HepG2 (cell line): ENCODE measurements around the gene DQX1. TPM values are rescaled to one million over a fixed set of nuclear protein-coding genes. Genes with fewer than 3 reads are reported as not detected.

Experiments used
- FOXC1 ChIP-seq: sonication (generic); formaldehyde crosslinking; IDR thresholded peaks from 2 replicates; pipeline ENCODE4 v1.8.0; 2022; ENCODE audit warnings: mild to moderate bottlenecking, missing genetic modification reagents, borderline replicate concordance
- HNF4A ChIP-seq: sonication (generic); formaldehyde crosslinking; IDR thresholded peaks from 2 replicates; pipeline ENCODE4 v1.4.0; 2020; ENCODE audit warnings: missing genetic modification reagents
- HNRNPLL ChIP-seq: fragments of 200-400 bp; formaldehyde crosslinking; IDR thresholded peaks from 2 replicates; pipeline ENCODE4 v1.6.1; 2017; ENCODE audit warnings: mild to moderate bottlenecking, low read depth, low read length; ENCODE audit not compliant: poor library complexity, severe bottlenecking
- IKZF1 ChIP-seq: fragments of 450-650 bp; IDR thresholded peaks from 2 replicates; pipeline ENCODE4 v1.7.1; 2016
- KDM1A ChIP-seq: IDR thresholded peaks from 2 replicates; pipeline ENCODE4 v1.6.1; 2016; ENCODE audit warnings: missing compliant biosample characterization
- KLF12 ChIP-seq: sonication (generic); formaldehyde crosslinking; IDR thresholded peaks from 2 replicates; pipeline ENCODE4 v1.4.0; 2020; ENCODE audit warnings: missing genetic modification reagents, borderline replicate concordance
- MEF2D ChIP-seq: sonication (generic); formaldehyde crosslinking; IDR thresholded peaks from 2 replicates; pipeline ENCODE4 v1.5.1; 2020; ENCODE audit warnings: mild to moderate bottlenecking, missing genetic modification reagents
- MEIS1 ChIP-seq: sonication (generic); formaldehyde crosslinking; IDR thresholded peaks from 2 replicates; pipeline ENCODE4 v1.9.0; 2021; ENCODE audit warnings: mild to moderate bottlenecking, missing genetic modification reagents, moderate library complexity, borderline replicate concordance
- MTA3 ChIP-seq: sonication (generic); formaldehyde crosslinking; IDR thresholded peaks from 2 replicates; pipeline ENCODE4 v1.4.0; 2020; ENCODE audit warnings: missing genetic modification reagents
- NFIB ChIP-seq: sonication (generic); formaldehyde crosslinking; IDR thresholded peaks from 2 replicates; pipeline ENCODE4 v1.9.0; 2021; ENCODE audit warnings: missing genetic modification reagents, mild to moderate bottlenecking, borderline replicate concordance
- NR2F2 ChIP-seq: IDR thresholded peaks from 2 replicates; pipeline ENCODE4 v1.6.1; 2012; ENCODE audit warnings: low read depth, inconsistent platforms, borderline replicate concordance
- PLRG1 ChIP-seq: fragments of 450-650 bp; conservative IDR thresholded peaks from 2 replicates; pipeline ENCODE4 v1.6.1; 2016
- SNAPC5 ChIP-seq: sonication (generic); formaldehyde crosslinking; IDR thresholded peaks from 2 replicates; pipeline ENCODE4 v1.8.1; 2023; ENCODE audit warnings: mild to moderate bottlenecking, missing genetic modification reagents, borderline replicate concordance
- ZFAT ChIP-seq: sonication (generic); formaldehyde crosslinking; conservative IDR thresholded peaks from 2 replicates; pipeline ENCODE4 v1.8.1; 2023; ENCODE audit warnings: missing genetic modification reagents, inconsistent platforms
- ZNF331 ChIP-seq: sonication (generic); formaldehyde crosslinking; IDR thresholded peaks from 2 replicates; pipeline ENCODE4 v1.4.0; 2020; ENCODE audit warnings: missing genetic modification reagents
- ZNF432 ChIP-seq: sonication (generic); formaldehyde crosslinking; IDR thresholded peaks from 2 replicates; pipeline ENCODE4 v1.5.0; 2020; ENCODE audit warnings: missing genetic modification reagents, mild to moderate bottlenecking, borderline replicate concordance
- ZNF549 ChIP-seq: sonication (generic); formaldehyde crosslinking; IDR thresholded peaks from 2 replicates; pipeline ENCODE4 v1.5.0; 2020; ENCODE audit warnings: missing genetic modification reagents
- ZNF616 ChIP-seq: sonication (generic); formaldehyde crosslinking; IDR thresholded peaks from 2 replicates; pipeline ENCODE4 v1.5.0; 2020; ENCODE audit warnings: low read depth, mild to moderate bottlenecking, missing genetic modification reagents
- polyA plus RNA-seq, 8 experiments: library from polyadenylated mRNA; depleted of rRNA in 3 of 8; stranded (reverse) in 7 of 8; unstranded in 1 of 8; fragments of >200 nt; fragmentation: Illumina TruSeq in 4 of 8; extraction: Trizol in 4 of 8; gene quantifications; 2 replicates each; pipeline versions ENCODE4 v1.2.1 to v1.2.3, GENCODE V29; 2011 to 2016; ENCODE audit warnings: low read depth in 4 of 8, missing spikeins in 1 of 8, mixed read lengths in 1 of 8; ENCODE audit not compliant: insufficient read depth in 1 of 8
- total RNA-seq, 5 experiments: library from RNA; depleted of rRNA; stranded (reverse); fragments of >200 nt; fragmentation: Illumina TruSeq; extraction: Trizol; gene quantifications; 2 replicates each; pipeline ENCODE4 v1.2.3, GENCODE V29; 2016; ENCODE audit warnings: low read depth in 1 of 5
- TF ChIP-seq, protein P1 (sequence below): sonication (generic); formaldehyde crosslinking; conservative IDR thresholded peaks from 2 replicates; pipeline ENCODE4 v1.8.0; 2022; ENCODE audit warnings: missing genetic modification reagents
- TF ChIP-seq, protein P2 (sequence below): sonication (generic); formaldehyde crosslinking; IDR thresholded peaks from 2 replicates; pipeline ENCODE4 v1.9.0; 2021; ENCODE audit warnings: missing genetic modification reagents, mild to moderate bottlenecking, borderline replicate concordance
- TF ChIP-seq, protein P3 (sequence below), 2 experiments: sonication (generic) in 1 of 2; formaldehyde crosslinking in 1 of 2; IDR thresholded peaks; 2 replicates each; pipeline versions ENCODE4 v1.4.0 to v1.6.1; 2018 to 2020; ENCODE audit warnings: missing genetic modification reagents in 2 of 2, borderline replicate concordance in 1 of 2, low read depth in 1 of 2, mild to moderate bottlenecking in 1 of 2, missing biosample characterization in 1 of 2
- TF ChIP-seq, protein P4 (sequence below): sonication (generic); formaldehyde crosslinking; conservative IDR thresholded peaks from 2 replicates; pipeline ENCODE4 v1.8.1; 2023; ENCODE audit warnings: missing genetic modification reagents

DQX1 gene
- total and polyA plus RNA-seq, 2 of the 13 experiments (the other 11 are each of a cell fraction or from before 2014, with no cell fraction given): 27.6 to 89.8 TPM

GRCh38 chr2:74529357-74530238 is 3.6 kb upstream of the DQX1 start, which contains the start of the genes AUP1 and HTRA2 (continued):
- TF ChIP-seq, protein P1, sequence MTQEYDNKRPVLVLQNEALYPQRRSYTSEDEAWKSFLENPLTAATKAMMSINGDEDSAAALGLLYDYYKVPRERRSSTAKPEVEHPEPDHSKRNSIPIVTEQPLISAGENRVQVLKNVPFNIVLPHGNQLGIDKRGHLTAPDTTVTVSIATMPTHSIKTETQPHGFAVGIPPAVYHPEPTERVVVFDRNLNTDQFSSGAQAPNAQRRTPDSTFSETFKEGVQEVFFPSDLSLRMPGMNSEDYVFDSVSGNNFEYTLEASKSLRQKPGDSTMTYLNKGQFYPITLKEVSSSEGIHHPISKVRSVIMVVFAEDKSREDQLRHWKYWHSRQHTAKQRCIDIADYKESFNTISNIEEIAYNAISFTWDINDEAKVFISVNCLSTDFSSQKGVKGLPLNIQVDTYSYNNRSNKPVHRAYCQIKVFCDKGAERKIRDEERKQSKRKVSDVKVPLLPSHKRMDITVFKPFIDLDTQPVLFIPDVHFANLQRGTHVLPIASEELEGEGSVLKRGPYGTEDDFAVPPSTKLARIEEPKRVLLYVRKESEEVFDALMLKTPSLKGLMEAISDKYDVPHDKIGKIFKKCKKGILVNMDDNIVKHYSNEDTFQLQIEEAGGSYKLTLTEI (CRISPR knock-in tag): no peak
- TF ChIP-seq IKZF1 (no peak), ZFAT (CRISPR knock-in tag) (no peak), MEIS1 (CRISPR knock-in tag) (no peak), SNAPC5 (CRISPR knock-in tag) (0 out of 2 replicates have a peak, but pooled peaks have one; percentile 35), ZNF616 (CRISPR knock-in tag) (0 out of 2 replicates have a peak, but pooled peaks have one; percentile 11), ZNF549 (no peak), PLRG1 (no peak), MEF2D (CRISPR knock-in tag) (peak; percentile 45; the same call in 1 of the 2 replicates), KLF12 (CRISPR knock-in tag) (peak; percentile 97; the same call in 1 of the 2 replicates), NFIB (CRISPR knock-in tag) (0 out of 2 replicates have a peak, but pooled peaks have one; percentile 57), KDM1A (CRISPR knock-in tag) (no peak), FOXC1 (CRISPR knock-in tag) (peak; percentile 18; the same call in 1 of the 2 replicates), ZNF432 (CRISPR knock-in tag) (no peak), MTA3 (no peak), NR2F2 (0 out of 2 replicates have a peak, but pooled peaks have one; percentile 65), HNF4A (CRISPR knock-in tag) (no peak), HNRNPLL (peak; percentile 81), ZNF331 (CRISPR knock-in tag) (0 out of 2 replicates have a peak, but pooled peaks have one; percentile 45)
- TF ChIP-seq, protein P2, sequence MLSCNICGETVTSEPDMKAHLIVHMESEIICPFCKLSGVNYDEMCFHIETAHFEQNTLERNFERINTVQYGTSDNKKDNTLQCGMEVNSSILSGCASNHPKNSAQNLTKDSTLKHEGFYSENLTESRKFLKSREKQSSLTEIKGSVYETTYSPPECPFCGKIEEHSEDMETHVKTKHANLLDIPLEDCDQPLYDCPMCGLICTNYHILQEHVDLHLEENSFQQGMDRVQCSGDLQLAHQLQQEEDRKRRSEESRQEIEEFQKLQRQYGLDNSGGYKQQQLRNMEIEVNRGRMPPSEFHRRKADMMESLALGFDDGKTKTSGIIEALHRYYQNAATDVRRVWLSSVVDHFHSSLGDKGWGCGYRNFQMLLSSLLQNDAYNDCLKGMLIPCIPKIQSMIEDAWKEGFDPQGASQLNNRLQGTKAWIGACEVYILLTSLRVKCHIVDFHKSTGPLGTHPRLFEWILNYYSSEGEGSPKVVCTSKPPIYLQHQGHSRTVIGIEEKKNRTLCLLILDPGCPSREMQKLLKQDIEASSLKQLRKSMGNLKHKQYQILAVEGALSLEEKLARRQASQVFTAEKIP (CRISPR knock-in tag): no peak
- TF ChIP-seq, protein P3, sequence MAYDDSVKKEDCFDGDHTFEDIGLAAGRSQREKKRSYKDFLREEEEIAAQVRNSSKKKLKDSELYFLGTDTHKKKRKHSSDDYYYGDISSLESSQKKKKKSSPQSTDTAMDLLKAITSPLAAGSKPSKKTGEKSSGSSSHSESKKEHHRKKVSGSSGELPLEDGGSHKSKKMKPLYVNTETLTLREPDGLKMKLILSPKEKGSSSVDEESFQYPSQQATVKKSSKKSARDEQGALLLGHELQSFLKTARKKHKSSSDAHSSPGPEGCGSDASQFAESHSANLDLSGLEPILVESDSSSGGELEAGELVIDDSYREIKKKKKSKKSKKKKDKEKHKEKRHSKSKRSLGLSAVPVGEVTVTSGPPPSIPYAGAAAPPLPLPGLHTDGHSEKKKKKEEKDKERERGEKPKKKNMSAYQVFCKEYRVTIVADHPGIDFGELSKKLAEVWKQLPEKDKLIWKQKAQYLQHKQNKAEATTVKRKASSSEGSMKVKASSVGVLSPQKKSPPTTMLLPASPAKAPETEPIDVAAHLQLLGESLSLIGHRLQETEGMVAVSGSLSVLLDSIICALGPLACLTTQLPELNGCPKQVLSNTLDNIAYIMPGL (CRISPR knock-in tag; IDR thresholded peaks at IDR 0.05; ENCODE audit: borderline replicate concordance in 1 of 2, low read depth in 1 of 2): peak; percentile 72 to 92
- TF ChIP-seq, protein P4, sequence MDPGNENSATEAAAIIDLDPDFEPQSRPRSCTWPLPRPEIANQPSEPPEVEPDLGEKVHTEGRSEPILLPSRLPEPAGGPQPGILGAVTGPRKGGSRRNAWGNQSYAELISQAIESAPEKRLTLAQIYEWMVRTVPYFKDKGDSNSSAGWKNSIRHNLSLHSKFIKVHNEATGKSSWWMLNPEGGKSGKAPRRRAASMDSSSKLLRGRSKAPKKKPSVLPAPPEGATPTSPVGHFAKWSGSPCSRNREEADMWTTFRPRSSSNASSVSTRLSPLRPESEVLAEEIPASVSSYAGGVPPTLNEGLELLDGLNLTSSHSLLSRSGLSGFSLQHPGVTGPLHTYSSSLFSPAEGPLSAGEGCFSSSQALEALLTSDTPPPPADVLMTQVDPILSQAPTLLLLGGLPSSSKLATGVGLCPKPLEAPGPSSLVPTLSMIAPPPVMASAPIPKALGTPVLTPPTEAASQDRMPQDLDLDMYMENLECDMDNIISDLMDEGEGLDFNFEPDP (CRISPR knock-in tag): no peak
